ENCODE measurements around the gene SATB2. TPM values are rescaled to one million over a fixed set of nuclear protein-coding genes. Genes with fewer than 3 reads are reported as not detected.

Gene SATB2
- polyA plus RNA-seq, 1 of the 3 experiments (the other 2 are of a cell fraction) = 0.13 TPM

DNA sequence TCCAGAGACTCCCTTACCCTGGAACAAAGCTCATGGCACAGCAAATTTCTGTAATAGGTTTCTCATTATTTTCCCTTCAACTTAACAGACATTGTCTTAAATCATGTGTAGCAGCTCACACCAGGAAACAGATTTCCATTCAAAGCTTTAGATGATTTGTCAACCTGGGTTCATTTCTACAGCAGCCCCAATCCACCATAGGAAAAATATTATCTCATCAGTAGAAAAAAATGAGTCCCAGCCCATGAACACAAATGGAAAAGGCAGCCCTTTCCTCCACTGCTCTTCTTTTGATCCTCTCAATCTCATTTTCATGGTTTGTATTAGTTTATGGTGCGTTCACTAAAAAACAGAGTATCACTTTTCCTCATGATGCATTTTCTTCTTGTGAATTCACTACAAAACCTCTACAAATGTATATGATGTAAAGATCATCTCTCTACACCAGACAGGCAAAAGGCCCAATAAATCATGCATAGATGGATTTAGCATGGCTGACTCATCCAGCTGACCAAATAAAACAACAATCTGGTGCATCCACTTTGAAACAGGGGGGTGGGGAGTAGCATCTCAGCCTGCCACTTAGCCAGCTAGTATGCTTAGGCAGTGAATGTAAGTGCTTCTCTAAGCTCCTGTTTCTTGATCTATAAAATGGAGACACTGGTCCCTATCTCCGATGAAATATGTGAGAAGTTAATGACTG, 78.6 kb downstream of the SATB2 start:
- no peak overlapping the region for H3K4me2 ChIP-seq
- TF ChIP-seq RAD21 (IDR thresholded peaks at IDR 0.05; ENCODE audit: low read length) (no peak), SIN3A (IDR thresholded peaks at IDR 0.05; ENCODE audit: borderline replicate concordance, low read depth, low read length) (no peak), MXI1 (IDR thresholded peaks at IDR 0.05; ENCODE audit: low read depth, low read length) (no peak), CHD2 (IDR thresholded peaks at IDR 0.05; ENCODE audit: low read length, partially characterized antibody) (no peak), RCOR1 (IDR thresholded peaks at IDR 0.05; ENCODE audit: low read length) (no peak), RFX5 (IDR thresholded peaks at IDR 0.05; ENCODE audit: low read length) (no peak), NFIC (IDR thresholded peaks at IDR 0.05; ENCODE audit: borderline replicate concordance) (no peak), MEF2A (IDR thresholded peaks at IDR 0.05; ENCODE audit: borderline replicate concordance, low read depth) (no peak), RXRA (IDR thresholded peaks at IDR 0.05; ENCODE audit: borderline replicate concordance, low read depth) (no peak), EP300 (IDR thresholded peaks at IDR 0.05; ENCODE audit: borderline replicate concordance in 1 of 2, low read depth in 1 of 2, low read length in 1 of 2) (no peak), TEAD4 (IDR thresholded peaks at IDR 0.05; ENCODE audit: borderline replicate concordance, insufficient read depth) (no peak)
- TF ChIP-seq, protein P1, sequence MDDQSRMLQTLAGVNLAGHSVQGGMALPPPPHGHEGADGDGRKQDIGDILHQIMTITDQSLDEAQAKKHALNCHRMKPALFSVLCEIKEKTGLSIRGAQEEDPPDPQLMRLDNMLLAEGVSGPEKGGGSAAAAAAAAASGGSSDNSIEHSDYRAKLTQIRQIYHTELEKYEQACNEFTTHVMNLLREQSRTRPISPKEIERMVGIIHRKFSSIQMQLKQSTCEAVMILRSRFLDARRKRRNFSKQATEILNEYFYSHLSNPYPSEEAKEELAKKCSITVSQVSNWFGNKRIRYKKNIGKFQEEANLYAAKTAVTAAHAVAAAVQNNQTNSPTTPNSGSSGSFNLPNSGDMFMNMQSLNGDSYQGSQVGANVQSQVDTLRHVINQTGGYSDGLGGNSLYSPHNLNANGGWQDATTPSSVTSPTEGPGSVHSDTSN (IDR thresholded peaks at IDR 0.05) = no peak
- TF ChIP-seq, protein P2, sequence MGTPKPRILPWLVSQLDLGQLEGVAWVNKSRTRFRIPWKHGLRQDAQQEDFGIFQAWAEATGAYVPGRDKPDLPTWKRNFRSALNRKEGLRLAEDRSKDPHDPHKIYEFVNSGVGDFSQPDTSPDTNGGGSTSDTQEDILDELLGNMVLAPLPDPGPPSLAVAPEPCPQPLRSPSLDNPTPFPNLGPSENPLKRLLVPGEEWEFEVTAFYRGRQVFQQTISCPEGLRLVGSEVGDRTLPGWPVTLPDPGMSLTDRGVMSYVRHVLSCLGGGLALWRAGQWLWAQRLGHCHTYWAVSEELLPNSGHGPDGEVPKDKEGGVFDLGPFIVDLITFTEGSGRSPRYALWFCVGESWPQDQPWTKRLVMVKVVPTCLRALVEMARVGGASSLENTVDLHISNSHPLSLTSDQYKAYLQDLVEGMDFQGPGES (IDR thresholded peaks at IDR 0.05; ENCODE audit: low read depth, low read length) = no peak
- TF ChIP-seq, protein P3, sequence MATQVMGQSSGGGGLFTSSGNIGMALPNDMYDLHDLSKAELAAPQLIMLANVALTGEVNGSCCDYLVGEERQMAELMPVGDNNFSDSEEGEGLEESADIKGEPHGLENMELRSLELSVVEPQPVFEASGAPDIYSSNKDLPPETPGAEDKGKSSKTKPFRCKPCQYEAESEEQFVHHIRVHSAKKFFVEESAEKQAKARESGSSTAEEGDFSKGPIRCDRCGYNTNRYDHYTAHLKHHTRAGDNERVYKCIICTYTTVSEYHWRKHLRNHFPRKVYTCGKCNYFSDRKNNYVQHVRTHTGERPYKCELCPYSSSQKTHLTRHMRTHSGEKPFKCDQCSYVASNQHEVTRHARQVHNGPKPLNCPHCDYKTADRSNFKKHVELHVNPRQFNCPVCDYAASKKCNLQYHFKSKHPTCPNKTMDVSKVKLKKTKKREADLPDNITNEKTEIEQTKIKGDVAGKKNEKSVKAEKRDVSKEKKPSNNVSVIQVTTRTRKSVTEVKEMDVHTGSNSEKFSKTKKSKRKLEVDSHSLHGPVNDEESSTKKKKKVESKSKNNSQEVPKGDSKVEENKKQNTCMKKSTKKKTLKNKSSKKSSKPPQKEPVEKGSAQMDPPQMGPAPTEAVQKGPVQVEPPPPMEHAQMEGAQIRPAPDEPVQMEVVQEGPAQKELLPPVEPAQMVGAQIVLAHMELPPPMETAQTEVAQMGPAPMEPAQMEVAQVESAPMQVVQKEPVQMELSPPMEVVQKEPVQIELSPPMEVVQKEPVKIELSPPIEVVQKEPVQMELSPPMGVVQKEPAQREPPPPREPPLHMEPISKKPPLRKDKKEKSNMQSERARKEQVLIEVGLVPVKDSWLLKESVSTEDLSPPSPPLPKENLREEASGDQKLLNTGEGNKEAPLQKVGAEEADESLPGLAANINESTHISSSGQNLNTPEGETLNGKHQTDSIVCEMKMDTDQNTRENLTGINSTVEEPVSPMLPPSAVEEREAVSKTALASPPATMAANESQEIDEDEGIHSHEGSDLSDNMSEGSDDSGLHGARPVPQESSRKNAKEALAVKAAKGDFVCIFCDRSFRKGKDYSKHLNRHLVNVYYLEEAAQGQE (IDR thresholded peaks at IDR 0.05; ENCODE audit: low read depth, low read length) = no peak

More for the DNA sequence above, 78.6 kb downstream of the SATB2 start:
- peaks cover 15% of the 10 kb centered on the region; the same call in 1 of the 2 replicates for H3K27me3 ChIP-seq (ENCODE audit: insufficient read depth)
- ChIA-PET POLR2A (no interaction called here), CTCF (no interaction called here)
- H3K36me3 ChIP-seq (replicated peaks in 1 of 2; ENCODE audit: control insufficient read depth in 1 of 2, insufficient read depth in 2 of 2, low read length in 1 of 2) = no peaks in the 10 kb centered on the region
- no peaks in the 10 kb centered on the region for H3K4me1 ChIP-seq (ENCODE audit: control insufficient read depth in 1 of 2, insufficient read depth in 2 of 2, low read depth in 1 of 2, low read length in 1 of 2)
- no peak overlapping the region for H3K4me3 ChIP-seq (ENCODE audit: low read depth in 2 of 2, low read length in 1 of 2)
- no peaks in the 10 kb centered on the region for H3F3A ChIP-seq (replicated peaks; ENCODE audit: insufficient read depth)
- no peak overlapping the region for H3K9ac ChIP-seq
- 6% methylated on average over 2 of the region's 2 CpGs for whole genome bisulfite sequencing (ENCODE audit: low lambda C conversion rate)
- H3K9me2 ChIP-seq = no peaks in the 10 kb centered on the region
- no peaks in the 10 kb centered on the region for H3K79me2 ChIP-seq (ENCODE audit: insufficient read depth)
- no peak overlapping the region for H2AFZ ChIP-seq (ENCODE audit: low read depth)
- no peaks in the 10 kb centered on the region for H3K9me3 ChIP-seq
- no peaks in the 10 kb centered on the region for H4K20me1 ChIP-seq (ENCODE audit: insufficient read depth)
- DNase-seq = no peak
- no peak overlapping the region for H3K27ac ChIP-seq (ENCODE audit: low read depth in 2 of 2, low read length in 1 of 2)
